Activated naive CD8-positive, alpha-beta T cell treated with anti-CD3 and anti-CD28 coated beads, Interleukin-2, amount 10 ng/mL, durations not matched to agents 7 days and 5 days (primary cell): ENCODE measurements around the gene MAP3K19. TPM values are rescaled to one million over a fixed set of nuclear protein-coding genes. Genes with fewer than 3 reads are reported as not detected.
"Not testable (repeated sequence)": the region's sequence is repeated elsewhere in the genome, so short reads cannot be mapped to it uniquely, and the experiment has no call there.

ENCODE experiments used
- ATAC-seq: fragments of 150-1000 bp; cut with Tn5 transposase; one replicate; pipeline ENCODE4 v1.10.0; 2021; ENCODE audit warnings: low read depth, moderate library complexity
- POLR2A ChIA-PET: fragments of 350-600 bp; sonication (Branson Sonifier 250); formaldehyde crosslinking; loops from one replicate; lab custom pipeline; 2021; ENCODE audit warnings: antibody characterized with exemption; lab: Charles Lee
- DNase-seq: peaks from one replicate; pipeline ENCODE4 v3.0.0; 2021
- H3K27ac Mint-ChIP-seq: one replicate; pipeline ENCODE4 v1.8.0; 2022; ENCODE audit warnings: mild to moderate bottlenecking, mixed read lengths
- H3K27me3 Mint-ChIP-seq: one replicate; pipeline ENCODE4 v1.8.0; 2022; ENCODE audit warnings: mild to moderate bottlenecking, moderate library complexity, mixed read lengths
- H3K36me3 Mint-ChIP-seq: one replicate; pipeline ENCODE4 v1.8.0; 2021; ENCODE audit warnings: mild to moderate bottlenecking, mixed read lengths
- H3K4me1 Mint-ChIP-seq: one replicate; pipeline ENCODE4 v1.8.0; 2021; ENCODE audit warnings: mixed read lengths
- H3K4me3 Mint-ChIP-seq: one replicate; pipeline ENCODE4 v1.8.0; 2022; ENCODE audit warnings: mild to moderate bottlenecking, moderate library complexity, mixed read lengths
- H3K9me3 Mint-ChIP-seq: one replicate; pipeline ENCODE4 v1.8.0; 2021; ENCODE audit warnings: mixed read lengths
- total RNA-seq, 2 experiments: library from RNA; stranded (reverse); gene quantifications; one replicate each; pipeline ENCODE4 v1.2.3, GENCODE V29; 2021

MAP3K19 gene
- total RNA-seq, 2 experiments from 2014 or later = not detected

- H3K4me3 Mint-ChIP-seq = no peak overlapping the region
- POLR2A ChIA-PET = no interaction called here
- H3K36me3 Mint-ChIP-seq = no peaks in the 10 kb centered on the region
- peaks cover 28% of the 10 kb centered on the region for H3K27me3 Mint-ChIP-seq
- ATAC-seq (no peak), DNase-seq (no peak)
- H3K27ac Mint-ChIP-seq = no peak overlapping the region
- H3K9me3 Mint-ChIP-seq = no peaks in the 10 kb centered on the region
- H3K4me1 Mint-ChIP-seq = peaks cover 5% of the 10 kb centered on the region
Observed at GRCh38 chr2:135002836-135003235, 44.4 kb downstream of the MAP3K19 start.

GRCh38 chr2:134999521-134999920 is 47.7 kb downstream of the MAP3K19 start:
- Mint-ChIP-seq H3K4me1 (peaks cover 5% of the 10 kb centered on the region), H3K9me3 (no peaks in the 10 kb centered on the region), H3K4me3 (no peak overlapping the region), H3K27ac (no peak overlapping the region), H3K27me3 (peaks cover 10% of the 10 kb centered on the region), H3K36me3 (no peaks in the 10 kb centered on the region)
- POLR2A ChIA-PET = no interaction called here
- ATAC-seq = no peak
- no peak for DNase-seq

DNA sequence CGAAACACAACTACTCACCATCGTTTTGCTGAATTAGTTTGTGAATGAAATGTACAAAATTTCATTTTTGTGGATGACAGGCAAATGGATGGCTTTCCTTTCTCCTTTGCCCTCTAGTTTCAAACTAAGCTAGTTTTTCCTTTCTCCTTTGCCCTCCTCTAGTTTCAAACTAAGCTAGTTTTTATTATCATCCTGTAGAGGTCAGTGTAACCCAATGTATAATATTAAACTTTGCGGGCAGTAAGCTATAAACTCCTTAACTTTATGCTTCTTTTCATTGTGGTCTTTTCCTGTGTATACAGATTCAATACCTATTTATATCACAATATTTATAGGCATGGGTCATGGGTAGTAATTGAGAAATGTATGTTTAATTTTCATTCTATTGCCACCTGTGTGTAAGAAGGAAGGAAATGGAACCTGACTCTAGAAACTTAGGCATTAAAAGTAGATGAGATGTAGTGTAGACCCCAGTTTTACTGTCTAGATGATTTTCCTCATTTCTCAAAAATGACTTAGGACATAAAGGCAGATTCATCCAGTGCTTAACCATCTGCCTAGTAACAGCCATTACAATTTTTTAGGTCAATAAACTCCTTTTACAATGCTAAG is 58.1 kb downstream of the MAP3K19 start:
- POLR2A ChIA-PET = no interaction called here
- Mint-ChIP-seq H3K4me3 (no peak overlapping the region), H3K9me3 (peaks cover 9% of the 10 kb centered on the region), H3K36me3 (peaks cover 8% of the 10 kb centered on the region), H3K27ac (no peak overlapping the region), H3K27me3 (peaks cover 3% of the 10 kb centered on the region), H3K4me1 (no peaks in the 10 kb centered on the region)
- ATAC-seq = no peak
- DNase-seq = no peak

GRCh38 chr2:134985061-134985460 is 62.2 kb downstream of the MAP3K19 start:
- peaks cover 17% of the 10 kb centered on the region for H3K9me3 Mint-ChIP-seq
- peaks cover 13% of the 10 kb centered on the region for H3K36me3 Mint-ChIP-seq
- POLR2A ChIA-PET = no interaction called here
- H3K4me1 Mint-ChIP-seq = peaks cover 6% of the 10 kb centered on the region
- ATAC-seq (no peak), DNase-seq (no peak)
- H3K27me3 Mint-ChIP-seq = peaks cover 3% of the 10 kb centered on the region
- no peak overlapping the region for H3K27ac Mint-ChIP-seq
- H3K4me3 Mint-ChIP-seq = no peak overlapping the region

GRCh38 chr2:134982603-134983002 is 64.6 kb downstream of the MAP3K19 start:
- H3K36me3 Mint-ChIP-seq = peaks cover 13% of the 10 kb centered on the region

GRCh38 chr2:134980639-134981038 is 66.6 kb downstream of the MAP3K19 start:
- Mint-ChIP-seq H3K36me3 (peaks cover 11% of the 10 kb centered on the region), H3K4me1 (peaks cover 6% of the 10 kb centered on the region), H3K27me3 (no peaks in the 10 kb centered on the region), H3K9me3 (peaks cover 19% of the 10 kb centered on the region), H3K4me3 (no peak overlapping the region), H3K27ac (no peak overlapping the region)
- DNase-seq (no peak), ATAC-seq (no peak)
- POLR2A ChIA-PET = no interaction called here

More at GRCh38 chr2:134982603-134983002, 64.6 kb downstream of the MAP3K19 start:
- H3K4me1 Mint-ChIP-seq = peaks cover 6% of the 10 kb centered on the region
- H3K4me3 Mint-ChIP-seq = no peak overlapping the region
- peaks cover 20% of the 10 kb centered on the region for H3K9me3 Mint-ChIP-seq
- no peaks in the 10 kb centered on the region for H3K27me3 Mint-ChIP-seq
- ATAC-seq = no peak
- no peak for DNase-seq
- no peak overlapping the region for H3K27ac Mint-ChIP-seq
- POLR2A ChIA-PET = no interaction called here

- POLR2A ChIA-PET = no interaction called here
- H3K27ac Mint-ChIP-seq = no peak overlapping the region
- ATAC-seq (no peak), DNase-seq (no peak)
- H3K27me3 Mint-ChIP-seq = no peaks in the 10 kb centered on the region
- H3K9me3 Mint-ChIP-seq = peaks cover 24% of the 10 kb centered on the region
- peaks cover 13% of the 10 kb centered on the region for H3K36me3 Mint-ChIP-seq
- H3K4me3 Mint-ChIP-seq = no peak overlapping the region
- H3K4me1 Mint-ChIP-seq = peaks cover 11% of the 10 kb centered on the region
Observed at GRCh38 chr2:134979221-134979620, 68.0 kb downstream of the MAP3K19 start.

DNA sequence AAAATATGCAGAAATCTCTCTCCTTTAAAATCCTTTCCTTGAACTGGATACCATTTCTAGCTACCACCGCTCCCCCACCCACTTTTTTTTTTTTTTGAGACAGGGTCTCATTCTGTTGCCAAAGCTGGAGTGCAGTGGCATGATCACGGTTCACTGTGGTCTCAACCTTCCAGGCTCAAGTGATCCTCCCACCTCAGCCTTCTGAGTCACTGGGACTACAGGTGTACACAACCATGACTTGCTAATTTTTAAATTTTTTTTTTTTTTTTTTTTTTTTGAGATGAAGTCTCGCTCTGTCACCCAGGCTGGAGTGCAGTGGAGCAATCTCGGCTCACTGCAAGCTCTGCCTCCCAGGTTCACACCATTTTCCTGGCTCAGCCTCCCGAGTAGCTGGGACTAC is 70.1 kb downstream of the MAP3K19 start:
- peaks cover 17% of the 10 kb centered on the region for H3K36me3 Mint-ChIP-seq
- H3K4me3 Mint-ChIP-seq, POLR2A ChIA-PET, H3K27ac Mint-ChIP-seq, H3K27me3 Mint-ChIP-seq, ATAC-seq, DNase-seq: not testable (repeated sequence)
- peaks cover 10% of the 10 kb centered on the region for H3K4me1 Mint-ChIP-seq
- peaks cover 26% of the 10 kb centered on the region for H3K9me3 Mint-ChIP-seq

GRCh38 chr2:134976074-134976702 is 71.1 kb downstream of the MAP3K19 start:
- no peak for ATAC-seq
- peaks cover 7% of the 10 kb centered on the region for H3K27me3 Mint-ChIP-seq
- POLR2A ChIA-PET = no interaction called here
- H3K4me3 Mint-ChIP-seq = no peak overlapping the region
- peaks cover 29% of the 10 kb centered on the region for H3K9me3 Mint-ChIP-seq
- H3K27ac Mint-ChIP-seq = no peak overlapping the region
- H3K4me1 Mint-ChIP-seq = peaks cover 10% of the 10 kb centered on the region
- DNase-seq = no peak
- H3K36me3 Mint-ChIP-seq = peaks cover 19% of the 10 kb centered on the region

GRCh38 chr2:134975281-134976009 is 71.8 kb downstream of the MAP3K19 start:
- peaks cover 10% of the 10 kb centered on the region for H3K4me1 Mint-ChIP-seq
- POLR2A ChIA-PET = no interaction called here
- no peak for DNase-seq
- no peak overlapping the region for H3K4me3 Mint-ChIP-seq
- H3K36me3 Mint-ChIP-seq = peaks cover 19% of the 10 kb centered on the region
- H3K27me3 Mint-ChIP-seq = peaks cover 7% of the 10 kb centered on the region
- ATAC-seq = no peak
- H3K9me3 Mint-ChIP-seq = peaks cover 33% of the 10 kb centered on the region
- H3K27ac Mint-ChIP-seq = no peak overlapping the region

GRCh38 chr2:134973241-134974138 is 73.8 kb downstream of the MAP3K19 start:
- no peak for DNase-seq
- peak overlapping the region; percentile 41 for H3K27ac Mint-ChIP-seq
- ATAC-seq = no peak
- peaks cover 19% of the 10 kb centered on the region for H3K36me3 Mint-ChIP-seq
- POLR2A ChIA-PET = no interaction called here
- H3K4me3 Mint-ChIP-seq = peak overlapping the region; percentile 4
- peaks cover 10% of the 10 kb centered on the region for H3K4me1 Mint-ChIP-seq
- peaks cover 42% of the 10 kb centered on the region for H3K9me3 Mint-ChIP-seq
- peaks cover 9% of the 10 kb centered on the region for H3K27me3 Mint-ChIP-seq

DNA sequence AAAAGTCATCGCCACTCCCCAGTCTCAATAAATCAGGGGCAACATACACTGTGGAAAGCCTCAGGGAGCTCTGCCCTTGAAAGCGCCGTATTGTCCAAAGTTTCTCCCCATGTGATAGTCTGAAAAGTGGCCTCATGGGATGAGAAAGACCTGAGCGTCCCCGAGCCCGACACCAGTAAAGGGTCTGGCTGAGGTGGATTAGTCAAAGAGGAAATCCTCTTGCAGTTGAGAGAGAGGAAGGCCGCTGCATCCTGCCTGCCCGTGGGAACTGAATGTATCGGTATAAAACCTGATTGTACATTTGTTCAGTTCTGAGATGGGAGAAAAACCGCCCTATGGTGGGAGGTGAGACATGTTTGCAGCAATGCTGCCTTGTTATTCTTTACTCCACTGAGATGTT is 80.1 kb downstream of the MAP3K19 start:
- H3K4me3 Mint-ChIP-seq, H3K27me3 Mint-ChIP-seq, DNase-seq, ATAC-seq, H3K36me3 Mint-ChIP-seq, H3K4me1 Mint-ChIP-seq, POLR2A ChIA-PET, H3K27ac Mint-ChIP-seq: not testable (repeated sequence)
- peaks cover 20% of the 10 kb centered on the region for H3K9me3 Mint-ChIP-seq

GRCh38 chr2:134957477-134957876 is 89.8 kb downstream of the MAP3K19 start:
- no peak for ATAC-seq
- H3K27ac Mint-ChIP-seq = no peak overlapping the region
- H3K9me3 Mint-ChIP-seq = no peaks in the 10 kb centered on the region
- H3K36me3 Mint-ChIP-seq = peaks cover 39% of the 10 kb centered on the region
- H3K4me3 Mint-ChIP-seq = no peak overlapping the region
- no peaks in the 10 kb centered on the region for H3K27me3 Mint-ChIP-seq
- POLR2A ChIA-PET = no interaction called here
- no peak for DNase-seq
- H3K4me1 Mint-ChIP-seq = peaks cover 6% of the 10 kb centered on the region
